Stimulated activated CD8-positive, alpha-beta memory T cell treated with anti-CD3 and anti-CD28 coated beads, Interleukin-7, amount 100 ng/mL, for 1 hour (primary cell): ENCODE measurements around the gene RNF222.
A peak's percentile ranks its signal among the peaks of the same experiment; 100 is the strongest.

Source experiments
- DNase-seq, 2 donors: peaks; one replicate each; pipeline ENCODE4 v3.0.0-alpha.2; 2020; ENCODE audit warnings: low read depth in 2 of 2

RNF222 gene

GRCh38 chr17:8397636-8398035 is at the start of gene RNF222:
Gene RNF222 (minus strand): TSS chr17:8397827. CDS start chr17:8393461, 4,366 bp downstream.
- no peak for DNase-seq

GRCh38 chr17:8445536-8445935 is 47.9 kb upstream of the RNF222 start:
- no peak for DNase-seq

GRCh38 chr17:8444494-8444893 is 46.9 kb upstream of the RNF222 start:
- no peak for DNase-seq

- DNase-seq: no peak
These were observed 46.1 kb upstream of the RNF222 start for GRCh38 chr17:8443756-8444155.

GRCh38 chr17:8442310-8442709 is 44.7 kb upstream of the RNF222 start:
- no peak for DNase-seq

- no peak for DNase-seq
These were observed 44.1 kb upstream of the RNF222 start for GRCh38 chr17:8441690-8442089.

GRCh38 chr17:8439681-8440080 is 42.1 kb upstream of the RNF222 start:
- DNase-seq: no peak

- no peak for DNase-seq
These were observed 40.8 kb upstream of the RNF222 start for GRCh38 chr17:8438441-8438840.

- DNase-seq: no peak
These were observed 39.2 kb upstream of the RNF222 start for GRCh38 chr17:8436844-8437171.

GRCh38 chr17:8436169-8436843 is 38.7 kb upstream of the RNF222 start:
- DNase-seq: peak; percentile 27 to 34

- peak; percentile 98 for DNase-seq
These were observed 37.9 kb upstream of the RNF222 start, which contains the start of gene NDEL1 for GRCh38 chr17:8435245-8436168. Gene NDEL1 (plus strand): TSS chr17:8435884. CDS start chr17:8444272, 8,388 bp downstream.

GRCh38 chr17:8430966-8431365 is 33.3 kb upstream of the RNF222 start:
- DNase-seq: no peak

GRCh38 chr17:8426802-8427201 is 29.2 kb upstream of the RNF222 start:
- DNase-seq: no peak

- no peak for DNase-seq
These were observed 28.6 kb upstream of the RNF222 start for GRCh38 chr17:8426094-8426720.

- no peak for DNase-seq
These were observed 23.9 kb upstream of the RNF222 start for GRCh38 chr17:8421571-8421970.

GRCh38 chr17:8420041-8420934 is 22.7 kb upstream of the RNF222 start:
- DNase-seq: no peak

GRCh38 chr17:8419305-8419704 is 21.7 kb upstream of the RNF222 start:
- DNase-seq: no peak

- no peak for DNase-seq
These were observed 20.8 kb upstream of the RNF222 start for GRCh38 chr17:8418471-8418870.

GRCh38 chr17:8417806-8418205 is 20.2 kb upstream of the RNF222 start:
- no peak for DNase-seq

- no peak for DNase-seq
These were observed 16.3 kb upstream of the RNF222 start for GRCh38 chr17:8413938-8414337.

GRCh38 chr17:8413328-8413727 is 15.7 kb upstream of the RNF222 start:
- DNase-seq: no peak

GRCh38 chr17:8412089-8412488 is 14.5 kb upstream of the RNF222 start:
- no peak for DNase-seq
